ENCODE data around the gene SOS2. TPM values are rescaled to one million over a fixed set of nuclear protein-coding genes. Genes with fewer than 3 reads are reported as not detected.

SOS2 gene
- total and polyA plus RNA-seq, 10 donors: 6.7 to 68.8 (median 48.2) TPM

DNA sequence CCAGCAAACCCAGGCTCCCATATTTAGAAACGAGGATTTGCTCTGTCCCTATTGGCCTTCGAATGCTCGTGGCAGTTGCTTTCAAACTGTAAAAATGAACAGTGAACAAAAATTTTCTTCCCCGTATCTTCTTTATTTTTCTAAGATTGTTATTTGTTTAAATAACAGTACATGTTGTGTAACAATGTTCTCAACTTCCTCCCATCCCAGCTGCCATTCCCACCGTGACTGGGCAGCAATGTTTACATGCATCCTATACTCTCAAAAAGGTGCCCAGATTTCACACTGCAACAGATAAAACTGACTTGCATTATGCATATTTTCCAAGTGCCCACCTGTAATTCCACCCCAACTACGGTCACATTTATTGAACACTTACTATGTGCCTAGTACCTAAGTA is 127.8 kb downstream of the SOS2 start:
- H3K27ac ChIP-seq: peak overlapping the region in 4 of 8 donors; percentile 70 to 79 (median 76)
- no peaks in the 10 kb centered on the region for H3K27me3 ChIP-seq (replicated peaks in 1 of 7)
- H3K4me3 ChIP-seq: peak overlapping the region in 1 of 8 donors; percentile 4
- TF ChIP-seq POLR2A (IDR thresholded peaks at IDR 0.05): no peak
- TF ChIP-seq POLR2AphosphoS5 (IDR thresholded peaks at IDR 0.05): no peak
- TF ChIP-seq, protein P1, sequence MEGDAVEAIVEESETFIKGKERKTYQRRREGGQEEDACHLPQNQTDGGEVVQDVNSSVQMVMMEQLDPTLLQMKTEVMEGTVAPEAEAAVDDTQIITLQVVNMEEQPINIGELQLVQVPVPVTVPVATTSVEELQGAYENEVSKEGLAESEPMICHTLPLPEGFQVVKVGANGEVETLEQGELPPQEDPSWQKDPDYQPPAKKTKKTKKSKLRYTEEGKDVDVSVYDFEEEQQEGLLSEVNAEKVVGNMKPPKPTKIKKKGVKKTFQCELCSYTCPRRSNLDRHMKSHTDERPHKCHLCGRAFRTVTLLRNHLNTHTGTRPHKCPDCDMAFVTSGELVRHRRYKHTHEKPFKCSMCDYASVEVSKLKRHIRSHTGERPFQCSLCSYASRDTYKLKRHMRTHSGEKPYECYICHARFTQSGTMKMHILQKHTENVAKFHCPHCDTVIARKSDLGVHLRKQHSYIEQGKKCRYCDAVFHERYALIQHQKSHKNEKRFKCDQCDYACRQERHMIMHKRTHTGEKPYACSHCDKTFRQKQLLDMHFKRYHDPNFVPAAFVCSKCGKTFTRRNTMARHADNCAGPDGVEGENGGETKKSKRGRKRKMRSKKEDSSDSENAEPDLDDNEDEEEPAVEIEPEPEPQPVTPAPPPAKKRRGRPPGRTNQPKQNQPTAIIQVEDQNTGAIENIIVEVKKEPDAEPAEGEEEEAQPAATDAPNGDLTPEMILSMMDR (IDR thresholded peaks at IDR 0.05 in 8 of 11, conservative IDR thresholded peaks at IDR 0.05 in 3 of 11): no peak
- H3K4me1 ChIP-seq: peaks cover 0 to 48% (median 13%) of the 10 kb centered on the region in 6 donors
- 86 to 93% (median 87%) methylated on average over 6 of the region's 6 CpGs for WGBS, 5 donors
- intact Hi-C loops (cut with DNase I; ENCODE audit: low total_unique reads): no loop called here
- no peak for DNase-seq
- peaks cover 0 to 62% (median 6%) of the 10 kb centered on the region in 6 donors for H3K36me3 ChIP-seq
- no peaks in the 10 kb centered on the region for H3K9me3 ChIP-seq

DNA sequence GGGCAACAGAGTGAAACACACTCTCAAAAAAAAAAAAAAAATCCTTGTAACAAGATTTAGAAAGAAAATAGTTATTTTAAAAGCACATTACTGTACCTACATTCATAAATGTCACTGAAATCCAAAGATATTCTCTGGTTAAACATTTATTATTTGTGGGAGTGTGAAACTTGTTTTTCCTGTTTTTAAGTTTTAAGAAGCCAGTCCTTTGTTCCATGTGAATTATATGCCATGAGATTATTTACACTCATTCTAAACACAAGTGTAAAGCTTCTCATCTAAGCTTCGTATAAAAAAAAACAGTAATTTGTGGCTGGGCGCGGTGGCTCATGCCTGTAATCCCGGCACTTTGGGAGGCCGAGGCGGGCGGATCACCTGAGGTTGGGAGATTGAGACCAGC is 130.0 kb downstream of the SOS2 start:
- TF ChIP-seq POLR2A (IDR thresholded peaks at IDR 0.05): no peak
- no peak for TF ChIP-seq POLR2AphosphoS5 (IDR thresholded peaks at IDR 0.05)
- TF ChIP-seq, protein P1 (IDR thresholded peaks at IDR 0.05 in 8 of 11, conservative IDR thresholded peaks at IDR 0.05 in 3 of 11): no peak
- no peak for DNase-seq
- intact Hi-C loops (cut with DNase I; ENCODE audit: low total_unique reads): no loop called here
- Histone ChIP-seq H3K4me3 (no peak overlapping the region), H3K4me1 (peaks cover 0 to 55% (median 17%) of the 10 kb centered on the region in 6 donors), H3K27me3 (replicated peaks in 1 of 7) (no peaks in the 10 kb centered on the region), H3K27ac (no peak overlapping the region), H3K9me3 (no peaks in the 10 kb centered on the region), H3K36me3 (peaks cover 0 to 41% (median 0%) of the 10 kb centered on the region in 6 donors)
- WGBS, 5 donors: 93 to 97% (median 97%) methylated on average over 7 of the region's 7 CpGs

- Histone ChIP-seq H3K4me1 (peaks cover 3 to 61% (median 22%) of the 10 kb centered on the region in 6 donors), H3K27me3 (replicated peaks in 1 of 7) (no peaks in the 10 kb centered on the region), H3K9me3 (no peaks in the 10 kb centered on the region), H3K27ac (no peak overlapping the region), H3K4me3 (no peak overlapping the region), H3K36me3 (peaks cover 0 to 35% (median 0%) of the 10 kb centered on the region in 6 donors)
- no peak for DNase-seq
- intact Hi-C loops (cut with DNase I; ENCODE audit: low total_unique reads): no loop called here
- no peak for TF ChIP-seq POLR2AphosphoS5 (IDR thresholded peaks at IDR 0.05)
- TF ChIP-seq, protein P1 (IDR thresholded peaks at IDR 0.05 in 8 of 11, conservative IDR thresholded peaks at IDR 0.05 in 3 of 11): no peak
- no peak for TF ChIP-seq POLR2A (IDR thresholded peaks at IDR 0.05)
- WGBS, 5 donors: 96 to 98% (median 96%) methylated on average over 2 of the region's 2 CpGs
These were observed 130.6 kb downstream of the SOS2 start for GRCh38 chr14:50100805-50101204.

GRCh38 chr14:50099335-50099734 is 132.0 kb downstream of the SOS2 start:
- 85 to 90% (median 86%) methylated on average over 4 of the region's 4 CpGs for WGBS, 5 donors
- TF ChIP-seq, protein P1 (IDR thresholded peaks at IDR 0.05 in 8 of 11, conservative IDR thresholded peaks at IDR 0.05 in 3 of 11): no peak
- TF ChIP-seq POLR2AphosphoS5 (IDR thresholded peaks at IDR 0.05) (no peak), POLR2A (IDR thresholded peaks at IDR 0.05) (no peak)
- H3K36me3 ChIP-seq: peaks cover 0 to 40% (median 0%) of the 10 kb centered on the region in 6 donors
- intact Hi-C loops (cut with DNase I; ENCODE audit: low total_unique reads): loop anchor here (10.0 kb wide), 1 partner anchor 55 kb away; no protein-coding TSS in a partner anchor
- H3K4me1 ChIP-seq: peaks cover 9 to 63% (median 28%) of the 10 kb centered on the region in 6 donors
- no peaks in the 10 kb centered on the region for H3K9me3 ChIP-seq
- DNase-seq: no peak
- no peaks in the 10 kb centered on the region for H3K27me3 ChIP-seq (replicated peaks in 1 of 7)
- no peak overlapping the region for H3K4me3 ChIP-seq
- H3K27ac ChIP-seq: no peak overlapping the region

Data from spleen (tissue), 11 donors.